Sigmoid colon (tissue), 7 donors: Measurements from ENCODE around the gene MRPS14. TPM values are rescaled to one million over a fixed set of nuclear protein-coding genes. Genes with fewer than 3 reads are reported as not detected.

Experiments
- DNase-seq: peaks from one replicate; pipeline ENCODE4 v3.0.0-alpha.2; 2019
- H3K27ac ChIP-seq, 4 donors: fragments of 200-600 bp; sonication (generic); one replicate each; pipeline ENCODE4 v1.5.1; 2016 to 2019; ENCODE audit warnings: mild to moderate bottlenecking in 1 of 4
- H3K27me3 ChIP-seq, 3 donors: fragments of 200-600 bp; sonication (generic); one replicate each; pipeline ENCODE4 v1.5.1; 2019; ENCODE audit warnings: mild to moderate bottlenecking in 1 of 3
- H3K36me3 ChIP-seq, 4 donors: fragments of 200-600 bp; sonication (generic); one replicate each; pipeline ENCODE4 v1.5.1; 2016 to 2019
- H3K4me1 ChIP-seq, 4 donors: fragments of 200-600 bp; sonication (generic); one replicate each; pipeline ENCODE4 v1.5.1; 2017 to 2019
- H3K4me3 ChIP-seq, 4 donors: fragments of 200-600 bp; sonication (generic); one replicate each; pipeline ENCODE4 v1.5.1; 2017 to 2019; ENCODE audit warnings: mild to moderate bottlenecking in 2 of 4, moderate library complexity in 1 of 4
- H3K9me3 ChIP-seq, 4 donors: fragments of 200-600 bp in 3 of 4; sonication (generic) in 3 of 4; one replicate each; pipeline versions ENCODE4 v1.5.1 to v1.6.1; 2013 to 2019
- EP300 ChIP-seq, 4 donors: sonication (generic); formaldehyde crosslinking; IDR thresholded peaks; one replicate each; pipeline ENCODE4 v1.6.1; 2017; ENCODE audit warnings: antibody characterized with exemption in 4 of 4
- POLR2A ChIP-seq, 2 donors: fragments of 450-650 bp; IDR thresholded peaks; one replicate each; pipeline ENCODE4 v1.6.1; 2016; ENCODE audit warnings: antibody characterized with exemption in 2 of 2, mild to moderate bottlenecking in 2 of 2, moderate library complexity in 2 of 2
- POLR2AphosphoS5 ChIP-seq, 4 donors: sonication (generic); formaldehyde crosslinking; IDR thresholded peaks; one replicate each; pipeline ENCODE4 v1.6.1; 2017; ENCODE audit warnings: antibody characterized with exemption in 4 of 4
- WGBS, 2 donors: extraction: QIAGEN DNeasy Blood & Tissue Kit; methylation state at CpG; one replicate each; pipeline ENCODE4 v1.1.7; 2013; 5-methylcytosine and 5-hydroxymethylcytosine counted together
- intact Hi-C: fragments of 100-400 bp; cut with DNase I; formaldehyde crosslinking; loops from one replicate; pipeline ENCODE4 v1.15.1; 2023
- polyA plus RNA-seq, 3 donors: library from polyadenylated mRNA; stranded (reverse); fragments of 200-250 nt; gene quantifications; one replicate each; pipeline ENCODE4 v1.2.3, GENCODE V29; 2013
- total RNA-seq, 4 donors: library from RNA; depleted of rRNA; stranded (reverse); fragments of >200 nt; gene quantifications; one replicate each; pipeline ENCODE4 v1.1.0, GENCODE V29; 2016
- TF ChIP-seq, protein P1 (sequence below), 4 experiments: fragments of 450-650 bp in 3 of 4; fragments of 200-600 bp in 1 of 4; IDR thresholded peaks; one replicate each; pipeline ENCODE4 v1.5.1; 2016 to 2019; ENCODE audit warnings: antibody characterized with exemption in 4 of 4, mild to moderate bottlenecking in 3 of 4, moderate library complexity in 2 of 4
- donor health status: healthy with polysubstance abuse.
- donor health status: Bipolar disorder and iron deficiency.
- donor health status: healthy.

The MRPS14 gene
- total and polyA plus RNA-seq, 7 donors: 17.5 to 36.0 (median 27.8) TPM

DNA sequence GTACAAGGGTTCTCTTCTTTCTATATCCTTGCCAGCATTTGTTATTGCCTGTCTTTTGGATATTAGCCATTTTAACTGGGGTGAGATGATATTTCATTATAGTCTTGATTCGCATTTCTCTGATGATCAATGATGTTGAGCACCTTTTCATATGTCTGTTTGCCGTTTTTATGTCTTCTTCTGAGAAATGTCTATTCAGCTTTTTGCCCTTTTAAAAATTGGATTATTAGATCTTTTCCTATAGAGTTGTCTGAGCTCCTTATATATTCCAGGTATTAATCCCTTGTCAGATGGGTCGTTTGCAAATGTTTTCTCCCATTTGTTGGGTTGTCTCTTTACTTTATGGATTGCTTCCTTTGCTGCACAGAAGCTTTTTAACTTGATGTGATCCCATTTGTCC lies 19.4 kb upstream of the MRPS14 start:
- Histone ChIP-seq H3K4me3 (no peak overlapping the region), H3K4me1 (peaks cover 0 to 12% (median 4%) of the 10 kb centered on the region in 4 donors), H3K27ac (no peak overlapping the region), H3K9me3 (no peaks in the 10 kb centered on the region), H3K27me3 (no peaks in the 10 kb centered on the region), H3K36me3 (no peaks in the 10 kb centered on the region)
- intact Hi-C loops: no loop called here
- no peak for DNase-seq
- WGBS, 2 donors: 67 to 76% methylated on average over 3 of the region's 3 CpGs
- TF ChIP-seq EP300 (IDR thresholded peaks at IDR 0.05): no peak
- no peak for TF ChIP-seq POLR2A (IDR thresholded peaks at IDR 0.05)
- no peak for TF ChIP-seq POLR2AphosphoS5 (IDR thresholded peaks at IDR 0.05)
- TF ChIP-seq, protein P1, sequence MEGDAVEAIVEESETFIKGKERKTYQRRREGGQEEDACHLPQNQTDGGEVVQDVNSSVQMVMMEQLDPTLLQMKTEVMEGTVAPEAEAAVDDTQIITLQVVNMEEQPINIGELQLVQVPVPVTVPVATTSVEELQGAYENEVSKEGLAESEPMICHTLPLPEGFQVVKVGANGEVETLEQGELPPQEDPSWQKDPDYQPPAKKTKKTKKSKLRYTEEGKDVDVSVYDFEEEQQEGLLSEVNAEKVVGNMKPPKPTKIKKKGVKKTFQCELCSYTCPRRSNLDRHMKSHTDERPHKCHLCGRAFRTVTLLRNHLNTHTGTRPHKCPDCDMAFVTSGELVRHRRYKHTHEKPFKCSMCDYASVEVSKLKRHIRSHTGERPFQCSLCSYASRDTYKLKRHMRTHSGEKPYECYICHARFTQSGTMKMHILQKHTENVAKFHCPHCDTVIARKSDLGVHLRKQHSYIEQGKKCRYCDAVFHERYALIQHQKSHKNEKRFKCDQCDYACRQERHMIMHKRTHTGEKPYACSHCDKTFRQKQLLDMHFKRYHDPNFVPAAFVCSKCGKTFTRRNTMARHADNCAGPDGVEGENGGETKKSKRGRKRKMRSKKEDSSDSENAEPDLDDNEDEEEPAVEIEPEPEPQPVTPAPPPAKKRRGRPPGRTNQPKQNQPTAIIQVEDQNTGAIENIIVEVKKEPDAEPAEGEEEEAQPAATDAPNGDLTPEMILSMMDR (IDR thresholded peaks at IDR 0.05): no peak

DNA sequence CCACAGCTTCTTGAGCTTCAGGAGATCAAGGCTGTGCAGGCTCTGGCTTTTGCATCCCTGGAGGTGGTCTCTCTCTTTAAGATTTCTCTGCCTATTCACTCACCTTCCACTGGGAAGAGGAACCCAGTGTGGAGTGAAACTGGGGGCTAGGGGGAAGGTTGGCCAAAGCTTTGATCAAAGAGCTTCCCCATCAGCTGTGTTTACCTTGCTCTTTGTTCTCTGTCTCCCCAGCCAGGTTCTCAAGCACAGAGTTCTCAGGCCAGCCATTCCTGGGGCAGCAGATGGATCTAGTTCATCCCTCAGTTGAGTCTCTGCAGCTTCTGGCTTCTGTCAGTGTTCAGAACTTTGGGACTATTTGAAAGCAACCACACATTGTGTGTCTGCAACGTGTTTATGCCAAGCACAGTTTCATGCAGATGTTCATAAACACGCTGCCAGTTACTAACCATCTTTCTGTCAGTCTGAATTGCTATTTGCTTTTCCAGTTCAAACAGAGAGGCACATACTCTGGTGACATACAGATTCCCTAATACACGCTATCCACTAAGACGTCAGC lies 17.2 kb upstream of the MRPS14 start:
- H3K9me3 ChIP-seq: no peaks in the 10 kb centered on the region
- H3K4me1 ChIP-seq: peaks cover 0 to 12% (median 4%) of the 10 kb centered on the region in 4 donors
- DNase-seq: no peak
- H3K4me3 ChIP-seq: no peak overlapping the region
- TF ChIP-seq EP300 (IDR thresholded peaks at IDR 0.05): peak in 1 of 4 donors; percentile 70
- no peak for TF ChIP-seq POLR2A (IDR thresholded peaks at IDR 0.05)
- TF ChIP-seq POLR2AphosphoS5 (IDR thresholded peaks at IDR 0.05): peak; percentile 46 to 93 (median 70)
- intact Hi-C loops: no loop called here
- peak overlapping the region in 1 of 4 donors; percentile 64 for H3K27ac ChIP-seq
- 52% methylated on average over 4 of the region's 4 CpGs for WGBS, 2 donors
- H3K27me3 ChIP-seq: no peaks in the 10 kb centered on the region
- no peaks in the 10 kb centered on the region for H3K36me3 ChIP-seq

DNA sequence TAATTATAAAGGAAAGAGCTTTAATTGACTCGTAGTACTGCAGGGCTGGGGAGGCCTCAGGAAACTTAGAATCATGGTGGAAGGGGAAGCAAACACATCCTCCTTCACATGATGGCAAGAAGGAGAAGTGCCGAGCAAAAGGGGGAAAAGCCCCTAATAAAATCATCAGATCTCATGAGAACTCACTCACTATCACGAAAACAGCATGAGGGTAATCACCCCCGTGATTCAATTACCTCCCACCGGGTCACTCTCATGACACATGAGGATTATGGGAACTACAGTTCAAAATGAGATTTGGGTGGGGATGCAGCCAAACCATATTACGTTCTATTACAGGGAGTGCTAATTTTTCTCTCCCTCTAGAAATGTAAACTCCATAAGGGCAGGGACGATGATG lies 14.2 kb upstream of the MRPS14 start:
- H3K27ac ChIP-seq: no peak overlapping the region
- TF ChIP-seq POLR2AphosphoS5 (IDR thresholded peaks at IDR 0.05) (no peak), EP300 (IDR thresholded peaks at IDR 0.05) (no peak), POLR2A (IDR thresholded peaks at IDR 0.05) (no peak)
- TF ChIP-seq, protein P1 (IDR thresholded peaks at IDR 0.05): no peak
- no peaks in the 10 kb centered on the region for H3K9me3 ChIP-seq
- H3K4me3 ChIP-seq: no peak overlapping the region
- no peak for DNase-seq
- intact Hi-C loops: no loop called here
- no peaks in the 10 kb centered on the region for H3K36me3 ChIP-seq
- 56 to 58% methylated on average over 7 of the region's 7 CpGs for WGBS, 2 donors
- peaks cover 0 to 12% (median 4%) of the 10 kb centered on the region in 4 donors for H3K4me1 ChIP-seq
- no peaks in the 10 kb centered on the region for H3K27me3 ChIP-seq

DNA sequence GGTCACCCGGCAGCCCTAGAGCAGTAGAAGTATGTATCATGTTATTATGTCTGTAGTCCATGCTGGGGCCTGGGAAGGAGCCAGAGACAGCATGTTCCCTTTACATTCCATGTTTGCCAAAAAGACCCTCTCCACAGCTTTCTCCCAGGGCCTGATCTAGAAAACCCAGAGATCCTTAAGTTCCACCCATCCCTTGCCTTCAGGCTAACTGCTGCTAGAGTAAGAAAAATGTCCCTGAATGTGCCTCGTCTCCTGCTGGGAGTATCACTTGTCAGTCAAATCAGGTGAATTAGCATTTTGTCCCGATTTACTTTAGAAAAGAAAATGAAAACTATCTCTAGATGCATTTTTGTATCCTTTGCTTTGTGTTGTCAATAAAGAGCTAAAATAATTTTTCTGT lies 13.3 kb upstream of the MRPS14 start:
- Histone ChIP-seq H3K27me3 (no peaks in the 10 kb centered on the region), H3K36me3 (no peaks in the 10 kb centered on the region), H3K27ac (no peak overlapping the region), H3K4me3 (no peak overlapping the region), H3K9me3 (no peaks in the 10 kb centered on the region), H3K4me1 (peaks cover 0 to 12% (median 4%) of the 10 kb centered on the region in 4 donors)
- TF ChIP-seq EP300 (IDR thresholded peaks at IDR 0.05) (no peak), POLR2A (IDR thresholded peaks at IDR 0.05) (no peak), POLR2AphosphoS5 (IDR thresholded peaks at IDR 0.05) (no peak)
- TF ChIP-seq, protein P1 (IDR thresholded peaks at IDR 0.05): no peak
- 69 to 72% methylated on average over 3 of the region's 3 CpGs for WGBS, 2 donors
- intact Hi-C loops: no loop called here
- no peak for DNase-seq

DNA sequence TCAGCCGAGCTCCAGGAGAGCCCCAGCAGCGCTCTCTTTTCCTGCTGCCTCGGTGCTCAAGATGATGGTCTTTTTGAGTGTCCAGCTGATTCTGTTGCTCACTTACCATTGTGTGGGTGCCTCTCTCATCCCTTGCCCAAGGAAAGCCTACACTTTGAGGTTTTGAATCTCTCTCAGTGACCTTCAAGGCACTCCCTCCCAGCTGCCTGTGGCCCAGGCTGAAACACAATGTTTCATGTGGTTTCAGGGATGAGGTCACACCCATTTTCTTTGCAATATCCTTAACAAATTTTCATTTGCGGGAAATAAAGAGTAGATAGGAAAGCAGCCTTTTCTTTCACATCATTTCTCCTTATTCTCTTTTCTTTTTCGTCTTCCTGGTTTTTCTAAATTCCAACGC lies 12.6 kb upstream of the MRPS14 start:
- no peak for TF ChIP-seq POLR2AphosphoS5 (IDR thresholded peaks at IDR 0.05)
- TF ChIP-seq POLR2A (IDR thresholded peaks at IDR 0.05): no peak
- no peak for TF ChIP-seq EP300 (IDR thresholded peaks at IDR 0.05)
- TF ChIP-seq, protein P1 (IDR thresholded peaks at IDR 0.05): no peak
- no peak overlapping the region for H3K4me3 ChIP-seq
- WGBS, 2 donors: 88 to 93% methylated on average over 6 of the region's 6 CpGs
- DNase-seq: no peak
- no peak overlapping the region for H3K27ac ChIP-seq
- H3K36me3 ChIP-seq: no peaks in the 10 kb centered on the region
- H3K9me3 ChIP-seq: no peaks in the 10 kb centered on the region
- intact Hi-C loops: no loop called here
- H3K4me1 ChIP-seq: peaks cover 0 to 10% (median 4%) of the 10 kb centered on the region in 4 donors
- no peaks in the 10 kb centered on the region for H3K27me3 ChIP-seq
